Measurements from ENCODE around the gene TAPBP.

TAPBP gene

GRCh38 chr6:33301877-33302276 lies 12.0 kb downstream of the TAPBP start:
- no peak for DNase-seq (ENCODE audit: low read depth)
- no peak for TF ChIP-seq CTCF (conservative IDR thresholded peaks at IDR 0.05; ENCODE audit: low read length)
- H3K4me3 ChIP-seq (ENCODE audit: low read length) = no peak overlapping the region

- TF ChIP-seq CTCF (conservative IDR thresholded peaks at IDR 0.05; ENCODE audit: low read length) = peak; percentile 74
- H3K4me3 ChIP-seq (ENCODE audit: low read length) = peak overlapping the region; percentile 99
- peak; percentile 91 for DNase-seq (ENCODE audit: low read depth)
Observed at GRCh38 chr6:33299237-33299944, 14.5 kb downstream of the TAPBP start.

- H3K4me3 ChIP-seq (ENCODE audit: low read length) = peak within 1 kb of the TSS; percentile 99
- TF ChIP-seq CTCF (conservative IDR thresholded peaks at IDR 0.05; ENCODE audit: low read length) = no peak
- peak; percentile 65 for DNase-seq (ENCODE audit: low read depth)
Observed at GRCh38 chr6:33298773-33299236, 15.1 kb downstream of the TAPBP start, which contains the start of gene RGL2. RGL2 (minus strand) TSS chr6:33298942; CDS start chr6:33298610, 332 bp downstream.

- H3K4me3 ChIP-seq (ENCODE audit: low read length) = peak overlapping the region; percentile 99
- TF ChIP-seq CTCF (conservative IDR thresholded peaks at IDR 0.05; ENCODE audit: low read length) = 0 out of 2 replicates have a peak, but pooled peaks have one; percentile 4
- peak; percentile 87 for DNase-seq (ENCODE audit: low read depth)
Observed at GRCh38 chr6:33297956-33298772, 15.7 kb downstream of the TAPBP start.

- no peak for DNase-seq (ENCODE audit: low read depth)
- TF ChIP-seq CTCF (conservative IDR thresholded peaks at IDR 0.05; ENCODE audit: low read length) = no peak
- H3K4me3 ChIP-seq (ENCODE audit: low read length) = peak overlapping the region; percentile 99
Observed at GRCh38 chr6:33297406-33297955, 16.4 kb downstream of the TAPBP start.

- no peak for DNase-seq (ENCODE audit: low read depth)
- peak overlapping the region; percentile 99; the same call in 1 of the 2 replicates for H3K4me3 ChIP-seq (ENCODE audit: low read length)
- no peak for TF ChIP-seq CTCF (conservative IDR thresholded peaks at IDR 0.05; ENCODE audit: low read length)
Observed at GRCh38 chr6:33296797-33297405, 17.0 kb downstream of the TAPBP start.
